ENCODE data around the gene SIVA1. TPM values are rescaled to one million over a fixed set of nuclear protein-coding genes. Genes with fewer than 3 reads are reported as not detected.
"Not testable (repeated sequence)": the region's sequence is repeated elsewhere in the genome, so short reads cannot be mapped to it uniquely, and the experiment has no call there.

The SIVA1 gene
- total RNA-seq, 2 experiments from 2014 or later: 97.6 to 109 TPM

DNA sequence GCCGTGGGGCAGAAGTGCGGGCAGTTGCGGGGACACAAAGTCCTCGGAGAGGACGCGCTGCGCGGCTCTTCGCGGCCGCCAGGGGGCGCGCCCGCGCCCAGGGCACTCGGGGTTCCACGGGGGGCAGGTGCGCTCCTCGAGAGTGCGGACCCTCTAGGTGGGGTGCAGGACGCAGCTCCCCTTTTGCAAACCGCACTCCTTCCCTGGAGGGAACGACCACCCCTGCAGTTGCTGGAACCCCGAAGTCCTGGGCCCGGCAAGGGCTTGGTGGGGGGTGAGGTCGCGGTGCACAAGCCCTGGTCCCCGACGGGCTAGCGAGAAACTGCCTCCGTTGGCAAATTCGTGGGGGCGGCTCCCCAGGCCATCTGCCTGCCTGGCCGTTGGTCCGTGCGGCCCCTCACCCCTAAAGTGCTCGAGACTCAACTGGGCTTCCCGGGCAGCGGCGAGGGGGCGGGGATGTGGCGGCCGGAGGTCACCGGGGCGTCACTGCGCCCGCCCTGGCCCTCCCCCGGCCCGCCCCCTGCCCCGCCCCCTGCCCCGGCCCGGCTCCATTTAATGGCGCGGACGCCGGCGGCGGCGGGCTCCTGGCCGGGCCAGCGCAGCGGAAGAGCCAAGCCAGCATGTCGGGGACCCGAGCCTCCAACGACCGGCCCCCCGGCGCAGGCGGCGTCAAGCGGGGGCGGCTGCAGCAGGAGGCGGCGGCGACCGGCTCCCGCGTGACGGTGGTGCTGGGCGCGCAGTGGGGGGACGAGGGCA lies 29.1 kb upstream of the SIVA1 start, which contains the start of gene ADSS1:
TSS of gene ADSS1 (plus strand) at position 579 of the 756 bp plus-strand sequence. CDS start at position 621, 42 bp downstream.
- Mint-ChIP-seq H3K27me3 (no peaks in the 10 kb centered on the region), H3K4me3 (peak within 1 kb of the TSS; percentile 61), H3K4me1 (ENCODE audit: low read depth) (no peaks in the 10 kb centered on the region), H3K36me3 (peaks cover 2% of the 10 kb centered on the region), H3K9me3 (no peaks in the 10 kb centered on the region), H3K27ac (no peak within 1 kb of the TSS)
- peak; percentile 66 for DNase-seq
- ChIA-PET POLR2A (no interaction called here), CTCF (interaction anchor here (0.6 to 3.3 kb wide), 7 partner anchors 10 to 68 kb away, joined by 3 to 12 read pairs (median 4); no protein-coding TSS in a partner anchor)
- intact Hi-C loops (cut with micrococcal nuclease): loop anchor here (1.0 to 2.0 kb wide), 3 partner anchors 28 to 103 kb away; no protein-coding TSS in a partner anchor

DNA sequence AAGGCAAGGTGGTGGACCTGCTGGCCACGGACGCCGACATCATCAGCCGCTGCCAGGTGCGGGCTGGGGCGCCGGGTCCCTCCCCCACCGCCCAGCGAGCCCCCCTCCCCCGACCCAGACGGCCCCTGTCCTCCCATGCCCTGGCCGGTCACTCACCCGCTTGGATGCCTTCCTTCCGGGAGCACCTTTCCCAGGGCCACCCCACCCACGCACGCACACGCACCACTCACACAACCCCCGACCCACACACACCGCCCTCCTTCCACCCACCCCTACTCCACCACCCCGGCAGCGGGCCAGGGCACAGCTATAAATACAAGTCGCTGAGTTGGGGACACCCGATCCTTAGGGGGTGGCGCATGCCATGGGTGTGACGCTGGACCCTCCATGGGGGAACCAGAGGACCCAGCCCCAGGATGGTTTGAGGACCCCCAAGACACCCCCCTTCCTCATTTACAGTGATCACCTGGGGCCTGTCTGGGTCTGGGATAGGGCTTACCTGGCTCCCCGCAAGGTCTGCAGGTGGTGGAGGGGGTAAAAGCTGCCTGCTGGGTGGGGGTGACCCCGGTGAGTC lies 28.5 kb upstream of the SIVA1 start:
- H3K27me3 Mint-ChIP-seq: no peaks in the 10 kb centered on the region
- ChIA-PET POLR2A (interaction anchor here (1.4 kb wide), 1 partner anchor 28 kb away, joined by 5 read pairs; the partner anchor contains the start of gene SIVA1), CTCF (interaction anchor here (1.7 to 3.3 kb wide), 2 partner anchors 22 to 26 kb away, joined by 7 to 12 read pairs; no protein-coding TSS in a partner anchor)
- no peak overlapping the region for H3K27ac Mint-ChIP-seq
- H3K36me3 Mint-ChIP-seq: peaks cover 2% of the 10 kb centered on the region
- intact Hi-C loops (cut with micrococcal nuclease): loop anchor here (1.0 to 2.0 kb wide), 2 partner anchors 28 to 48 kb away; no protein-coding TSS in a partner anchor
- no peaks in the 10 kb centered on the region for H3K9me3 Mint-ChIP-seq
- peak; percentile 25 for DNase-seq
- H3K4me3 Mint-ChIP-seq: peak overlapping the region; percentile 23
- no peaks in the 10 kb centered on the region for H3K4me1 Mint-ChIP-seq (ENCODE audit: low read depth)

DNA sequence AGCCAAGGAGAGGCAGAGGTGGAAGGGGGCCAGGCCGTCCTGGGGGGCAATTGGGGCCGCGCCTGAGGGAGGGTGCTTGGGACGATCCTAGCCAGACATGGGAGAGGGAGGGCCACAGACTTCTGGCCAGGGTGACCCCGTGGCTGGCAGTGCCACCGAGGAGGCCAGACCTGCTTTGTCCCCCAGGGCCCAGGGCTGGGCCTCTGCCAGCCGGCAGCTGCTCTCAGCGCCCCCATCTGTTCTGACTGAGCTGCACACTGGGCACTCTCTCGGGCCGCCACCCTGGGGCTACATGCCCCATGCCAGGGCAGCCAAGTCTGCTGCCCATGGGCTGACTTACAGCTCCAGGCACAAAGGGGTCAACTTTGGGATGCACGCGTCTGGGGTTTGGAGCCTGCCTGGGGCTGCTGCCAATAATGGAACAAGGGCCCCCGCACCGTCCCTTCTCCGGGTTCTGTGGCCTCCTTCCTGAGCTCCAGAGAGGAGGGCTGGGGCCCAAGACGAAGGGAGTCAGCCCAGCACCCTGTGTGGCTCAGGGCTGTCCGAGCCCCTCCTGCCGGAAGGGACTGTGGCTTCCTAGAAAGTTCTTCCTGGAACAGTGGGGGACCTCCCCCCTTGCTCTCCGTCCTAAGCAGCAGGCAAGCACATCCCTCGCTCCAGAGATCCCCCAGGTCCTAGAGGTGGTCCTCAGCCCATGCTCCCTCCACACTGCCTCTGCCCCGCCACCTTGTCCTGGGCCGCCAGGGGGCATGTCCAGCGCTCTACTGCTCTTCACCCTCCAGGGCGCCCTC lies 27.8 kb upstream of the SIVA1 start:
- peak overlapping the region; percentile 23 for H3K4me3 Mint-ChIP-seq
- POLR2A ChIA-PET: interaction anchor here (1.4 kb wide), 1 partner anchor 27 kb away, joined by 5 read pairs; the partner anchor contains the start of gene SIVA1
- peak; percentile 16 for DNase-seq
- H3K36me3 Mint-ChIP-seq: peaks cover 2% of the 10 kb centered on the region
- CTCF ChIA-PET: interaction anchor here (0.6 to 3.3 kb wide), 3 partner anchors 22 to 27 kb away, joined by 3 to 12 read pairs (median 7); no protein-coding TSS in a partner anchor
- intact Hi-C loops (cut with micrococcal nuclease): loop anchor here (1.0 to 2.0 kb wide), 2 partner anchors 27 to 48 kb away; no protein-coding TSS in a partner anchor
- H3K27me3 Mint-ChIP-seq: no peaks in the 10 kb centered on the region
- no peak overlapping the region for H3K27ac Mint-ChIP-seq
- H3K4me1 Mint-ChIP-seq (ENCODE audit: low read depth): no peaks in the 10 kb centered on the region
- no peaks in the 10 kb centered on the region for H3K9me3 Mint-ChIP-seq

DNA sequence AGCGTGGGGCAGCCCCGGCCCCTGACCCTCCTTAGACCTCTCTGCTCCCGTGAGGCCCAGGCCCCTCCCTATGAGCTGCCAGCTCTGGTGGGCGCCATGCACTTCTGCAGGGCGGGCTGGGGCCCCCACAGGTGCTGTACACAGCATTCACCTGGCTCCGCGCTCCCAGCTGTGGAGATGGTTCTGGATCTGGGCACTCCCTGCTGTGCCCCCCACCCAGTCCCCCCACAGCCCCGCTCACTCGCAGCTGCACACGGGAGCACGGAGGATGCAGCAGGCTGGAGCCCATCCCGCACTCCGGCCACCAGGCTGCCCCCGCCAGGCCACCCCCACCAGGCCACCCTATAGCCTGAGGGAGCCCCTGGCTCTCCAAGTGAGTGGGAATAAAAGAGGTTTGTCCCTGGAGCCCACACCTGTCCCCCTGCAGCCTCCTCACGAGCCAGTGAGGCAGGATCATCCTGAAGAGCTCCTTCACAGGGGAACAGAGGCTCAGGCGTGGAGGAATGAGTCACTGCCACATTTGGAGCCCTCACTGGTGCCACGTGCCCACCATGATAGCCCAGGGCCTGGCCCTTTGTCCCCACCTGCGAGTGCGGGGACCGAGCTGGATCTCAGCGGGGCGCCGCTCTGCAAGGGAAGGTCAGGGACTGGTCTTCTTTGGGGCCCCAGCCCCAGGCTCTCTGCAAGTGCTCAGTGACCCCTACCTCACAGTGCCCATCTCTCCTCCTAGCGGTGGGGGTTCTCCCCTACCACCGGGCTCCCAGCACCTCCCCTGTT lies 27.0 kb upstream of the SIVA1 start:
- no peaks in the 10 kb centered on the region for H3K9me3 Mint-ChIP-seq
- H3K4me3 Mint-ChIP-seq: no peak overlapping the region
- no peaks in the 10 kb centered on the region for H3K4me1 Mint-ChIP-seq (ENCODE audit: low read depth)
- intact Hi-C loops (cut with micrococcal nuclease): loop anchor here (2.0 kb wide), 1 partner anchor 49 kb away; no protein-coding TSS in a partner anchor
- CTCF ChIA-PET: interaction anchor here (1.7 to 3.3 kb wide), 2 partner anchors 21 to 24 kb away, joined by 7 to 12 read pairs; no protein-coding TSS in a partner anchor
- H3K36me3 Mint-ChIP-seq: peaks cover 2% of the 10 kb centered on the region
- DNase-seq: no peak
- POLR2A ChIA-PET: interaction anchor here (1.4 kb wide), 1 partner anchor 27 kb away, joined by 5 read pairs; the partner anchor contains the start of gene SIVA1
- no peak overlapping the region for H3K27ac Mint-ChIP-seq
- H3K27me3 Mint-ChIP-seq: no peaks in the 10 kb centered on the region

DNA sequence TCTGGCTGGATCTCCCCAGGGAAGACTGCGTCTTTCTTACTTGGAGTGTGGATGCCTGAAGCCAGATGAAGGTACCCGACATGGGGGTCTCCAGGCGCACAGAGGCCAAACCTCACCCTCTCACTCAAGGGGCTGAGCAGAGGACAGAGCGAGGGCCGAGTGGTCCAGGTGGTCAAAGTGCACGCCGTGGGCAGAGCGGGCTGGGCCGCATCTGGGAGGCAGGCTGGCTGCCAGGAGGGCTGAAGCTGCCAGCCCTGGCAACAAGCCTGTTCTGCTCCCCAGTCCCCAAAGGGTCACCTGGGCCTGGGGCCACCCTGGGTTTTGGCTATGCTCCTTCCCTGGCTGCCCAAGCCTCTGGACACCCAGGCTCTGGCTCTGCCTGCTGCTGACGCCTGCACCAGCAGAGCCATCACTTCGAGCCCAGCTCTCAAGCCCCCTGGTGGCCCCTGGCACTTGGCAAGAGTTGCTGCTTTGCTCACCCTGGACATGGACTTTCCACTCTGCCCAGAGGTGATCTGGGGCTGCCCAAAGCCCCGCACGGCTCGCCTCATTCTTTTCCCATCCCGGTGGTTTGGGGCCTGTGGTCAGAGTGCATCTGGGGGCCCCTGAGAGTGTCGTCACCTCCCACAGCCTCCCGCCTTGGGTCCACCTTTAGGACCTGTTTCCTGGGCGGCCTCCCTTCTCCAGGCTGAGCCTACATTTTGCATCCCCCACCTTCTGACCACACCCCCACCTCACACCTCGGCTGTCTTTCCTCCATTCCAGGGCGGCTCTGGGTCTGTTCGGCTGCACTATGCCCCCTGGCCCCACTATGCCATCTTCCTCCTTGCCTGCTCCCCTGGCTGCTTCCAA lies 26.1 kb upstream of the SIVA1 start:
- H3K4me1 Mint-ChIP-seq (ENCODE audit: low read depth): no peaks in the 10 kb centered on the region
- ChIA-PET POLR2A (no interaction called here), CTCF (no interaction called here)
- no peak overlapping the region for H3K4me3 Mint-ChIP-seq
- no peaks in the 10 kb centered on the region for H3K36me3 Mint-ChIP-seq
- no peak overlapping the region for H3K27ac Mint-ChIP-seq
- intact Hi-C loops (cut with micrococcal nuclease): no loop called here
- H3K9me3 Mint-ChIP-seq: no peaks in the 10 kb centered on the region
- DNase-seq: no peak
- H3K27me3 Mint-ChIP-seq: no peaks in the 10 kb centered on the region

DNA sequence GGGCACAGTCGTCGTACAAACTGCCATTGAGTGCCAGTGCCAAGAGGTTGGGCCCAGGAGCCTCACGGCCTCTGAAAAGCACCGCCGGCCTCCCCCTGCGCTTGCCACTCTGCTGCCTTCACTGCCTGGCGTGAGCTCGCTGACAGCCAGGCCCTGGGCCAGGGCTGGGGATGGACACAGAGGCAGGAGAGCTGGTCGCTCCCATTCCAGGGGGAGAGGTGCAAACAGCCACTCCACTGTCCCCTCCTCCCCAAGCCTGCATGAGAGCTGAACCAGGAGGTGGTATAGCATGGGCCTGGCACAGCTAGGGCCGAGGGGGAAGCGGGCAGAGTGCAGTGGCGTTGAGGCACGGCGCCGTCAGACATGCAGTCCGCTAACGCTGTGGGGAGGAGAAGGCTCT lies 24.3 kb upstream of the SIVA1 start:
- POLR2A ChIA-PET: no interaction called here
- Mint-ChIP-seq H3K4me1 (ENCODE audit: low read depth) (no peaks in the 10 kb centered on the region), H3K27me3 (no peaks in the 10 kb centered on the region), H3K36me3 (no peaks in the 10 kb centered on the region), H3K27ac (no peak overlapping the region), H3K9me3 (no peaks in the 10 kb centered on the region), H3K4me3 (no peak overlapping the region)
- CTCF ChIA-PET: interaction anchor here (0.8 kb wide), 1 partner anchor 38 kb away, joined by 3 read pairs; no protein-coding TSS in a partner anchor
- DNase-seq: no peak
- intact Hi-C loops (cut with micrococcal nuclease): no loop called here

DNA sequence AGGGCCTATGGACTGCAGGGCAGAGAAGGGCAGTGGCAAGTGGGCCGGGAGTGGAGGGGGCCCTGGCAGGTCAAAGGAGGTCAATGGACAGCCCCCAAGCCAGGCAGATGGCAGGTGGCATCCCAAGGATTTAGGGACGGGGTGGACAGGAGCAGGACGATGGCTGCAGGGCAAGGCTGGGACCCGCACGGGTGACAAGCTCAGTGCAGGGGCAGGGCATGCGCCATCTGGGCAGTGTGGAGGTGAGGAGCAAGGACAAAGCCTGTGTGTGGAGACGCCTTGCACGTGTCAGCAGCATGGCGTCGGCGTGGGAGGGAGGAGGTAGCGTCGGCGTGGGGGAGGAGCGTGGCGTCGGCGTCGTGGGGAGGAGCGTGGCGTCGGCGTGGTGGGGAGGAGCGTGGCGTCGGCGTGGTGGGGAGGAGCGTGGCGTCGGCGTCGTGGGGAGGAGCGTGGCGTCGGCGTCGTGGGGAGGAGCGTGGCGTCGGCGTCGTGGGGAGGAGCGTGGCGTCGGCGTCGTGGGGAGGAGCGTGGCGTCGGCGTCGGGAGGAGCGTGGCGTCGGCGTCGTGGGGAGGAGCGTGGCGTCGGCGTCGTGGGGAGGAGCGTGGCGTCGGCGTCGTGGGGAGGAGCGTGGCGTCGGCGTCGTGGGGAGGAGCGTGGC lies 23.6 kb upstream of the SIVA1 start:
- DNase-seq; H3K27ac Mint-ChIP-seq; intact Hi-C loops (cut with micrococcal nuclease); H3K4me3 Mint-ChIP-seq; POLR2A ChIA-PET; H3K4me1 Mint-ChIP-seq (ENCODE audit: low read depth); H3K36me3 Mint-ChIP-seq; CTCF ChIA-PET; H3K27me3 Mint-ChIP-seq; H3K9me3 Mint-ChIP-seq: not testable (repeated sequence)

DNA sequence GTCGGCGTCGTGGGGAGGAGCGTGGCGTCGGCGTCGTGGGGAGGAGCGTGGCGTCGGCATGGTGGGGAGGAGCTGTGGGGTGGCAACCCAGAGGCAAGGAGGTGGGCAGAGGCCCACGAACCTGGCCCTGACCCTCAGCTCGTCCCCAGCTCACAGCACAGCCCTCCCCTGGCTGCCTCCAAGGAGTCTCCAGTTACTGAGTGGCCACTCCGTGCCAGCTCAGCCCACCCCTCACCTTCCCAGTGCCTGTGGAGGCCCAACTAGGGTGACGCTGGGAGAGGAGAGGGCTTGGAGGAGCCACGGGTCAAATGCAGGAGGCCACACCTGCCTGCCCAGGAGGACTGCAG lies 23.1 kb upstream of the SIVA1 start:
- POLR2A ChIA-PET: no interaction called here
- no peaks in the 10 kb centered on the region for H3K4me1 Mint-ChIP-seq (ENCODE audit: low read depth)
- DNase-seq: no peak
- H3K27me3 Mint-ChIP-seq: no peaks in the 10 kb centered on the region
- CTCF ChIA-PET: no interaction called here
- no peaks in the 10 kb centered on the region for H3K36me3 Mint-ChIP-seq
- intact Hi-C loops (cut with micrococcal nuclease): no loop called here
- no peaks in the 10 kb centered on the region for H3K9me3 Mint-ChIP-seq
- no peak overlapping the region for H3K27ac Mint-ChIP-seq
- H3K4me3 Mint-ChIP-seq: no peak overlapping the region

DNA sequence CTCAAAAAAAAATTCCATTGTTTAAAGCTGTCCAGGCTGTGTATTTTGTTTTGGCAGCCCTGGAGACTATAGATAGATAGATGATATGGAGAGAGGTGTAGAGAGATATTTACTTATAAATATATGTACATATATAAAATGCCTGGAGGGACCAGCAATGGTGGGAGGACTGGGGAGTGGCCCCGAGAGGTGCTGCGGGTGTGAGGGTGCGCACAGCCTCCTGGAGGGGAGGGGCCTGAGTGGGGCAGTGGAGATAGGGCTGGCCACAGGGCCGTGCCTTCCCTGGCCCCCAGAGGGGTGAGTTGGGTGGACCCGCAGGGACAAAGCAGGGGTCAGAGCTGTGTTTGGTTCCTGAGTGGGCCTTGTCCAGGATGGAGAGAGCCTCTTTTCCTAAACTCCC lies 22.5 kb upstream of the SIVA1 start:
- H3K36me3 Mint-ChIP-seq: no peaks in the 10 kb centered on the region
- no peaks in the 10 kb centered on the region for H3K9me3 Mint-ChIP-seq
- CTCF ChIA-PET: no interaction called here
- POLR2A ChIA-PET: no interaction called here
- no peak overlapping the region for H3K27ac Mint-ChIP-seq
- intact Hi-C loops (cut with micrococcal nuclease): no loop called here
- H3K27me3 Mint-ChIP-seq: no peaks in the 10 kb centered on the region
- H3K4me1 Mint-ChIP-seq (ENCODE audit: low read depth): no peaks in the 10 kb centered on the region
- no peak for DNase-seq
- H3K4me3 Mint-ChIP-seq: no peak overlapping the region

DNA sequence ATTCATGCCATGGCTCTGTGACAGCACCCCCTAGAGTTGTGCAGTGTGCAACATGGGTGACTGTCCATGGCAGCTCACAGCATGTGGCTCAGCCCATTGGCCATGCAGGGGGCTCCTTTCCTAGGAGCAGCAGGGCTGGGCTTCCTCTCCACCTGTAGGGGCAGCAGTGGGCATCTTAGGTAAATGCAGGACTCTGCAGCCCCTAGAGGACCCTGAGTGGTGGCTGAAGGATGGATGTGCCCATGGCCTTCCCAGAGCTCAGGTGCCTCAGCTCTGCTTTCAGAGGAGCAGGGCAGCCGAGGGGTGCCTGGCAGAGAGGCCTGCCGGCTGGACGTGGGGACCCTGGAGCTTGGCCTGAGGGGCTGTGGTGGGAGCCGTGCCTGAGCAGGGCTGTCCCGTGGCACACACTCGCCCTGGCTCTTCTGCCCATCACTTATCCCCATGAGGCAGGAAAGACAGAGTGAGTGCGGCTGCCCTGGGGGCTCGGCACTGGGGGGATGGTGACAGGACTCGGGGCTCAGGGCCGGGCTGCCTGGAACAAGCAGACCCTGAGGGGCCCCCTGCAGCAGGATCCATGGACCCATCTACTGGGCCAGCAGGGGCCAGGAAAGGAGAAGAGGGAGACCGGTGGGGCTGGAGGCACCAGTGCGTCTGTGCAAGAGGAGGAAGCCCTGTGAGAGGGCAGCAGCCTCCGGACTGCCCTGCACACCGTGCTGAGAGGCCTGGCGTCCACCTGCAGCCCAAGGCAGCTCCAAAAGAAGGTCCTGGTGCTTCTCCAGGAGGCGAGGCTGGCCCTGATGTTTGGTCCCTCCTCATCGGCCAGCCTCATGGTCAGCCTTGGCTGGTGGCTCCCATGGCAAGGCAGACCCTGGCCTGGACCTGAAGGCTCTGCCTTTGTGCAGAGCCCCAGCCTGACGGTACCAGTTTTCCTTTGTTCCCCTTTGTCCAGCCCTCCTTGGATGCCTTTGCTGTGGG lies 21.3 kb upstream of the SIVA1 start:
- no peak overlapping the region for H3K4me3 Mint-ChIP-seq
- CTCF ChIA-PET: no interaction called here

More for the DNA sequence above, 21.3 kb upstream of the SIVA1 start:
- Mint-ChIP-seq H3K9me3 (no peaks in the 10 kb centered on the region), H3K27me3 (no peaks in the 10 kb centered on the region), H3K4me1 (ENCODE audit: low read depth) (no peaks in the 10 kb centered on the region), H3K27ac (no peak overlapping the region), H3K36me3 (no peaks in the 10 kb centered on the region)
- DNase-seq: no peak
- POLR2A ChIA-PET: no interaction called here
- intact Hi-C loops (cut with micrococcal nuclease): no loop called here
